HEK293 (cell line): ENCODE measurements around the gene SENP2.

ENCODE experiments used
- CTCF ChIA-PET: fragments of 350-600 bp; formaldehyde crosslinking; extraction: SDS; loops from one replicate; lab custom pipeline; 2021; ENCODE audit warnings: antibody characterized with exemption; lab: Yijun Ruan, JAX
- POLR2A ChIA-PET: fragments of 300-600 bp; formaldehyde crosslinking; extraction: SDS; loops from one replicate; lab custom pipeline; 2020; ENCODE audit warnings: antibody characterized with exemption, inconsistent platforms; lab: Yijun Ruan, JAX
- H3K27ac ChIP-seq: fragments of 200-500 bp; sonication (Bioruptor generic); 2 replicates; pipeline ENCODE4 v1.5.1; 2014; ENCODE audit warnings: low read depth, low read length, control low read depth, inconsistent platforms; ENCODE audit errors: extremely low read depth
- H3K36me3 ChIP-seq, 2 experiments: fragments of 200-500 bp in 1 of 2; sonication (Bioruptor generic) in 1 of 2; 1 replicate in 1 of 2; 2 replicates in 1 of 2; pipeline ENCODE4 v1.5.1; 2014 to 2017; ENCODE audit warnings: inconsistent platforms in 2 of 2, low read length in 2 of 2; ENCODE audit not compliant: control insufficient read depth in 2 of 2, insufficient read depth in 1 of 2
- H3K4me1 ChIP-seq: fragments of 200-500 bp; sonication (Bioruptor generic); 2 replicates; pipeline ENCODE4 v1.5.1; 2014; ENCODE audit warnings: mild to moderate bottlenecking, low read length, inconsistent platforms; ENCODE audit not compliant: control insufficient read depth, insufficient read depth
- H3K4me3 ChIP-seq: 2 replicates; pipeline ENCODE4 v1.5.1; 2011; ENCODE audit warnings: low read depth, mild to moderate bottlenecking, control low read depth, low read length, moderate library complexity
- H3K9me3 ChIP-seq: fragments of 200-500 bp; sonication (Bioruptor generic); 2 replicates; pipeline ENCODE4 v1.5.1; 2014; ENCODE audit warnings: low read depth, low read length, inconsistent platforms; ENCODE audit not compliant: control insufficient read depth, insufficient read depth
- HOXC10 ChIP-seq: sonication (generic); formaldehyde crosslinking; IDR thresholded peaks from 2 replicates; pipeline ENCODE4 v1.8.1; 2023; ENCODE audit warnings: mild to moderate bottlenecking, missing genetic modification reagents
- REST ChIP-seq: fragments of 450-650 bp; formaldehyde crosslinking; IDR thresholded peaks from 2 replicates; pipeline ENCODE4 v1.5.1; 2016; ENCODE audit warnings: missing biosample characterization, missing genetic modification characterization
- SP3 ChIP-seq: fragments of 450-650 bp; formaldehyde crosslinking; IDR thresholded peaks from 2 replicates; pipeline ENCODE4 v1.5.1; 2016; ENCODE audit warnings: missing biosample characterization, missing genetic modification characterization
- ZBTB49 ChIP-seq: fragments of 450-650 bp; formaldehyde crosslinking; IDR thresholded peaks from 2 replicates; pipeline ENCODE4 v1.5.1; 2016; ENCODE audit warnings: missing biosample characterization, missing genetic modification characterization, low read depth
- ZNF155 ChIP-seq: fragments of 450-650 bp; formaldehyde crosslinking; IDR thresholded peaks from 2 replicates; pipeline ENCODE4 v1.5.1; 2016; ENCODE audit warnings: missing biosample characterization, missing genetic modification characterization
- ZNF274 ChIP-seq, 2 experiments: fragments of 200-500 bp in 1 of 2; fragments of 450-650 bp in 1 of 2; sonication (Bioruptor generic) in 1 of 2; formaldehyde crosslinking in 1 of 2; IDR thresholded peaks; 2 replicates each; pipeline versions ENCODE4 v1.5.1 to v1.6.1; 2014 to 2016; ENCODE audit warnings: borderline replicate concordance in 1 of 2, inconsistent platforms in 1 of 2, low read length in 1 of 2, missing biosample characterization in 1 of 2, missing genetic modification characterization in 1 of 2
- ZNF311 ChIP-seq: fragments of 450-650 bp; formaldehyde crosslinking; IDR thresholded peaks from 2 replicates; pipeline ENCODE4 v1.5.1; 2017; ENCODE audit warnings: missing biosample characterization, missing genetic modification characterization, borderline replicate concordance
- ZNF324 ChIP-seq: fragments of 450-650 bp; formaldehyde crosslinking; IDR thresholded peaks from 2 replicates; pipeline ENCODE4 v1.5.1; 2016; ENCODE audit warnings: missing biosample characterization, missing genetic modification characterization
- ZNF362 ChIP-seq: fragments of 450-650 bp; formaldehyde crosslinking; IDR thresholded peaks from 2 replicates; pipeline ENCODE4 v1.5.1; 2016; ENCODE audit warnings: missing biosample characterization, missing genetic modification characterization
- ZNF510 ChIP-seq: fragments of 450-650 bp; formaldehyde crosslinking; IDR thresholded peaks from 2 replicates; pipeline ENCODE4 v1.5.1; 2018; ENCODE audit warnings: mild to moderate bottlenecking, missing genetic modification characterization, missing biosample characterization; ENCODE audit not compliant: insufficient replicate concordance
- ZSCAN23 ChIP-seq: fragments of 450-650 bp; formaldehyde crosslinking; IDR thresholded peaks from 2 replicates; pipeline ENCODE4 v1.5.1; 2016; ENCODE audit warnings: missing biosample characterization, missing genetic modification characterization

Gene SENP2

GRCh38 chr3:185648396-185648795, 62.3 kb downstream of the SENP2 start:
- Histone ChIP-seq H3K27ac (no peak overlapping the region), H3K4me1 (no peaks in the 10 kb centered on the region), H3K4me3 (no peak overlapping the region), H3K9me3 (no peaks in the 10 kb centered on the region), H3K36me3 (peaks cover 0 to 75% of the 10 kb centered on the region in 2 experiments; a peak in 2 of 3 replicates)
- CTCF ChIA-PET: interaction anchor here (1.2 kb wide), 1 partner anchor 12 kb away, joined by 10 read pairs; no protein-coding TSS in a partner anchor
- TF ChIP-seq ZNF324 (tag by site-specific recombination): no peak
- no peak for TF ChIP-seq ZSCAN23 (tag by site-specific recombination)
- TF ChIP-seq HOXC10 (CRISPR knock-in tag): no peak
- POLR2A ChIA-PET: no interaction called here

GRCh38 chr3:185649414-185649813, 63.3 kb downstream of the SENP2 start:
- Histone ChIP-seq H3K9me3 (no peaks in the 10 kb centered on the region), H3K27ac (no peak overlapping the region), H3K36me3 (peaks cover 0 to 85% of the 10 kb centered on the region in 2 experiments; a peak in 2 of 3 replicates), H3K4me1 (no peaks in the 10 kb centered on the region), H3K4me3 (no peak overlapping the region)
- TF ChIP-seq ZNF510 (tag by site-specific recombination) (no peak), REST (no peak), ZNF311 (tag by site-specific recombination) (no peak)
- ChIA-PET POLR2A (no interaction called here), CTCF (interaction anchor here (2.8 kb wide), 1 partner anchor 11 kb away, joined by 15 read pairs; no protein-coding TSS in a partner anchor)

- no peak overlapping the region for H3K4me3 ChIP-seq
- ChIA-PET POLR2A (no interaction called here), CTCF (interaction anchor here (0.9 kb wide), 1 partner anchor 292 kb away, joined by 4 read pairs; no protein-coding TSS in a partner anchor)
- H3K36me3 ChIP-seq: peaks cover 0 to 83% of the 10 kb centered on the region in 2 experiments; a peak in 2 of 3 replicates
- no peaks in the 10 kb centered on the region for H3K4me1 ChIP-seq
- TF ChIP-seq ZBTB49 (tag by site-specific recombination) (no peak), ZNF155 (tag by site-specific recombination) (no peak), ZNF274 (IDR thresholded peaks at IDR 0.05; ENCODE audit: low read length) (no peak), ZNF274 (tag by site-specific recombination; IDR thresholded peaks at IDR 0.05; ENCODE audit: borderline replicate concordance) (no peak), ZNF362 (tag by site-specific recombination) (no peak), SP3 (no peak)
- H3K27ac ChIP-seq: no peak overlapping the region
- no peaks in the 10 kb centered on the region for H3K9me3 ChIP-seq
These were observed 65.9 kb downstream of the SENP2 start for GRCh38 chr3:185651971-185652370.
